Karpas-422 (cell line): ENCODE measurements around the gene SLC25A51. TPM values are rescaled to one million over a fixed set of nuclear protein-coding genes. Genes with fewer than 3 reads are reported as not detected.

Experiments
- DNase-seq: peaks from one replicate; pipeline ENCODE4 v3.0.0-alpha.2; 2015
- H2AFZ ChIP-seq: fragments of 200-600 bp; sonication (generic); 2 replicates; pipeline ENCODE4 v1.6.1; 2014; ENCODE audit warnings: antibody characterized with exemption, low read length, mixed read lengths
- H3K27ac ChIP-seq: fragments of 200-600 bp; sonication (generic); 2 replicates; pipeline ENCODE4 v1.5.1; 2014; ENCODE audit warnings: mild to moderate bottlenecking, low read length, moderate library complexity
- H3K27me3 ChIP-seq: fragments of 200-600 bp; sonication (generic); 2 replicates; pipeline ENCODE4 v1.6.1; 2014; ENCODE audit warnings: low read length, mixed read lengths
- H3K36me3 ChIP-seq: fragments of 200-600 bp; sonication (generic); 2 replicates; pipeline ENCODE4 v1.6.1; 2014; ENCODE audit warnings: low read length, mixed read lengths; ENCODE audit not compliant: insufficient read depth
- H3K4me1 ChIP-seq: fragments of 200-600 bp; sonication (generic); 2 replicates; pipeline ENCODE4 v1.6.1; 2014; ENCODE audit warnings: mild to moderate bottlenecking, low read length, mixed read lengths
- H3K4me2 ChIP-seq: fragments of 200-600 bp; sonication (generic); 2 replicates; pipeline ENCODE4 v1.6.1; 2014; ENCODE audit warnings: low read length, low read depth, mild to moderate bottlenecking; ENCODE audit not compliant: poor library complexity, severe bottlenecking
- H3K4me3 ChIP-seq: fragments of 200-600 bp; sonication (generic); 2 replicates; pipeline ENCODE4 v1.5.1; 2014; ENCODE audit warnings: mild to moderate bottlenecking, antibody characterized with exemption, low read length, mixed read lengths
- H3K79me2 ChIP-seq: fragments of 200-600 bp; sonication (generic); 2 replicates; pipeline ENCODE4 v1.6.1; 2014; ENCODE audit warnings: mild to moderate bottlenecking, low read length, mixed read lengths
- H3K9ac ChIP-seq: fragments of 200-600 bp; sonication (generic); 2 replicates; pipeline ENCODE4 v1.6.0; 2014; ENCODE audit warnings: low read length
- H3K9me2 ChIP-seq: fragments of 200-600 bp; sonication (generic), shearing (Covaris generic); replicated peaks from 2 replicates; pipeline ENCODE4 v1.6.0; 2014; ENCODE audit warnings: mild to moderate bottlenecking, low read length, moderate library complexity; ENCODE audit not compliant: insufficient read depth
- H3K9me3 ChIP-seq: fragments of 300-700, 200-600 bp; sonication (generic); 2 replicates; pipeline ENCODE4 v1.6.1; 2014; ENCODE audit warnings: low read length, mixed read lengths
- H4K20me1 ChIP-seq: fragments of 200-600 bp; sonication (generic); 2 replicates; pipeline ENCODE4 v1.6.1; 2014; ENCODE audit warnings: mild to moderate bottlenecking, antibody characterized with exemption, low read length, low read depth; ENCODE audit not compliant: insufficient read depth
- total RNA-seq: library from RNA; depleted of rRNA; stranded (reverse); fragments of >200 nt; shearing (Covaris generic); gene quantifications from 2 replicates; pipeline ENCODE4 v1.2.3, GENCODE V29; 2014; ENCODE audit warnings: low replicate concordance

The SLC25A51 gene
- total RNA-seq, 1 experiment from 2014 or later, result 44.2 TPM

GRCh38 chr9:37925006-37925405 is 21.1 kb upstream of the SLC25A51 start:
- Histone ChIP-seq H3K79me2 (peaks cover 25% of the 10 kb centered on the region), H3K4me2 (no peak overlapping the region), H3K27me3 (no peaks in the 10 kb centered on the region), H3K36me3 (no peaks in the 10 kb centered on the region), H3K9me3 (no peaks in the 10 kb centered on the region), H3K4me3 (no peak overlapping the region), H3K27ac (no peak overlapping the region), H3K9me2 (no peaks in the 10 kb centered on the region), H3K9ac (peak overlapping the region; percentile 18; the same call in 1 of the 2 replicates), H3K4me1 (peaks cover 22% of the 10 kb centered on the region), H2AFZ (no peak overlapping the region), H4K20me1 (peaks cover 12% of the 10 kb centered on the region; the same call in 1 of the 2 replicates)
- DNase-seq, result no peak

- Histone ChIP-seq H3K27ac (no peak overlapping the region), H3K9ac (no peak overlapping the region), H3K36me3 (no peaks in the 10 kb centered on the region), H4K20me1 (peaks cover 14% of the 10 kb centered on the region; the same call in 1 of the 2 replicates), H3K27me3 (no peaks in the 10 kb centered on the region), H3K79me2 (peaks cover 22% of the 10 kb centered on the region), H3K4me1 (peaks cover 22% of the 10 kb centered on the region), H3K9me2 (no peaks in the 10 kb centered on the region), H3K4me2 (no peak overlapping the region), H3K9me3 (no peaks in the 10 kb centered on the region), H2AFZ (no peak overlapping the region), H3K4me3 (no peak overlapping the region)
- no peak for DNase-seq
Observed at GRCh38 chr9:37924538-37924937, 20.6 kb upstream of the SLC25A51 start.

- Histone ChIP-seq H3K4me2 (no peak overlapping the region), H3K4me3 (no peak overlapping the region), H3K79me2 (peaks cover 17% of the 10 kb centered on the region; the same call in 1 of the 2 replicates), H2AFZ (no peak overlapping the region), H3K27ac (no peak overlapping the region), H4K20me1 (peaks cover 14% of the 10 kb centered on the region; the same call in 1 of the 2 replicates), H3K27me3 (no peaks in the 10 kb centered on the region), H3K9me2 (no peaks in the 10 kb centered on the region), H3K9ac (no peak overlapping the region), H3K36me3 (no peaks in the 10 kb centered on the region), H3K9me3 (no peaks in the 10 kb centered on the region), H3K4me1 (peaks cover 22% of the 10 kb centered on the region)
- DNase-seq, result no peak
Observed at GRCh38 chr9:37923796-37924427, 20.0 kb upstream of the SLC25A51 start.

- peaks cover 22% of the 10 kb centered on the region for H3K4me1 ChIP-seq
- peaks cover 14% of the 10 kb centered on the region; the same call in 1 of the 2 replicates for H4K20me1 ChIP-seq
- peaks cover 14% of the 10 kb centered on the region; the same call in 1 of the 2 replicates for H3K79me2 ChIP-seq
- H3K27ac ChIP-seq, result no peak overlapping the region
- H2AFZ ChIP-seq, result no peak overlapping the region
- no peaks in the 10 kb centered on the region for H3K9me3 ChIP-seq
- H3K9me2 ChIP-seq, result no peaks in the 10 kb centered on the region
- H3K27me3 ChIP-seq, result no peaks in the 10 kb centered on the region
- no peak overlapping the region for H3K4me3 ChIP-seq
- H3K9ac ChIP-seq, result peak overlapping the region; percentile 30; the same call in 1 of the 2 replicates
- no peak for DNase-seq
- no peaks in the 10 kb centered on the region for H3K36me3 ChIP-seq
- H3K4me2 ChIP-seq, result no peak overlapping the region
Observed at GRCh38 chr9:37923118-37923795, 19.3 kb upstream of the SLC25A51 start.

- DNase-seq, result no peak
- H2AFZ ChIP-seq, result no peak overlapping the region
- no peaks in the 10 kb centered on the region for H3K9me2 ChIP-seq
- H3K79me2 ChIP-seq, result peaks cover 13% of the 10 kb centered on the region; the same call in 1 of the 2 replicates
- peaks cover 10% of the 10 kb centered on the region; the same call in 1 of the 2 replicates for H4K20me1 ChIP-seq
- H3K9ac ChIP-seq, result peak overlapping the region; percentile 30; the same call in 1 of the 2 replicates
- H3K4me3 ChIP-seq, result no peak overlapping the region
- no peak overlapping the region for H3K4me2 ChIP-seq
- H3K36me3 ChIP-seq, result no peaks in the 10 kb centered on the region
- no peak overlapping the region for H3K27ac ChIP-seq
- no peaks in the 10 kb centered on the region for H3K9me3 ChIP-seq
- H3K27me3 ChIP-seq, result no peaks in the 10 kb centered on the region
- peaks cover 20% of the 10 kb centered on the region for H3K4me1 ChIP-seq
Observed at GRCh38 chr9:37922363-37923117, 18.6 kb upstream of the SLC25A51 start.

- Histone ChIP-seq H3K4me2 (no peak overlapping the region), H3K4me1 (peaks cover 12% of the 10 kb centered on the region), H2AFZ (no peak overlapping the region), H4K20me1 (peaks cover 9% of the 10 kb centered on the region; the same call in 1 of the 2 replicates), H3K4me3 (no peak overlapping the region), H3K79me2 (peaks cover 10% of the 10 kb centered on the region; the same call in 1 of the 2 replicates), H3K27ac (no peak overlapping the region), H3K9me3 (no peaks in the 10 kb centered on the region), H3K36me3 (no peaks in the 10 kb centered on the region), H3K9ac (no peak overlapping the region), H3K27me3 (no peaks in the 10 kb centered on the region), H3K9me2 (no peaks in the 10 kb centered on the region)
- no peak for DNase-seq
Observed at GRCh38 chr9:37921546-37922300, 17.8 kb upstream of the SLC25A51 start.

GRCh38 chr9:37921168-37921510 is 17.2 kb upstream of the SLC25A51 start:
- H3K79me2 ChIP-seq, result peaks cover 6% of the 10 kb centered on the region; the same call in 1 of the 2 replicates
- H3K4me2 ChIP-seq, result no peak overlapping the region
- no peak overlapping the region for H3K9ac ChIP-seq
- no peak overlapping the region for H3K27ac ChIP-seq
- H2AFZ ChIP-seq, result no peak overlapping the region
- H3K4me1 ChIP-seq, result peaks cover 6% of the 10 kb centered on the region
- no peaks in the 10 kb centered on the region for H3K9me3 ChIP-seq
- H4K20me1 ChIP-seq, result 0 out of 2 replicates have a peak, but pooled peaks cover 9% of the 10 kb centered on the region
- H3K36me3 ChIP-seq, result no peaks in the 10 kb centered on the region
- H3K9me2 ChIP-seq, result no peaks in the 10 kb centered on the region
- no peak overlapping the region for H3K4me3 ChIP-seq
- H3K27me3 ChIP-seq, result no peaks in the 10 kb centered on the region
- no peak for DNase-seq
